HEK293 (cell line): ENCODE measurements around the gene LRCH2.

Experiments
- CTCF ChIA-PET: fragments of 350-600 bp; formaldehyde crosslinking; extraction: SDS; loops from one replicate; lab custom pipeline; 2021; ENCODE audit warnings: antibody characterized with exemption; lab: Yijun Ruan, JAX
- POLR2A ChIA-PET: fragments of 300-600 bp; formaldehyde crosslinking; extraction: SDS; loops from one replicate; lab custom pipeline; 2020; ENCODE audit warnings: antibody characterized with exemption, inconsistent platforms; lab: Yijun Ruan, JAX
- H3K27ac ChIP-seq: fragments of 200-500 bp; sonication (Bioruptor generic); 2 replicates; pipeline ENCODE4 v1.5.1; 2014; ENCODE audit warnings: low read depth, low read length, control low read depth, inconsistent platforms; ENCODE audit errors: extremely low read depth
- H3K36me3 ChIP-seq, 2 experiments: fragments of 200-500 bp in 1 of 2; sonication (Bioruptor generic) in 1 of 2; 1 replicate in 1 of 2; 2 replicates in 1 of 2; pipeline ENCODE4 v1.5.1; 2014 to 2017; ENCODE audit warnings: inconsistent platforms in 2 of 2, low read length in 2 of 2; ENCODE audit not compliant: control insufficient read depth in 2 of 2, insufficient read depth in 1 of 2
- H3K4me1 ChIP-seq: fragments of 200-500 bp; sonication (Bioruptor generic); 2 replicates; pipeline ENCODE4 v1.5.1; 2014; ENCODE audit warnings: mild to moderate bottlenecking, low read length, inconsistent platforms; ENCODE audit not compliant: control insufficient read depth, insufficient read depth
- H3K4me3 ChIP-seq: 2 replicates; pipeline ENCODE4 v1.5.1; 2011; ENCODE audit warnings: low read depth, mild to moderate bottlenecking, control low read depth, low read length, moderate library complexity
- H3K9me3 ChIP-seq: fragments of 200-500 bp; sonication (Bioruptor generic); 2 replicates; pipeline ENCODE4 v1.5.1; 2014; ENCODE audit warnings: low read depth, low read length, inconsistent platforms; ENCODE audit not compliant: control insufficient read depth, insufficient read depth
- PATZ1 ChIP-seq: fragments of 450-650 bp; formaldehyde crosslinking; IDR thresholded peaks from 2 replicates; pipeline ENCODE4 v1.5.1; 2016; ENCODE audit warnings: missing biosample characterization, missing genetic modification characterization
- PRDM1 ChIP-seq: fragments of 450-650 bp; formaldehyde crosslinking; IDR thresholded peaks from 2 replicates; pipeline ENCODE4; 2016; ENCODE audit warnings: missing biosample characterization, missing genetic modification characterization
- PRDM10 ChIP-seq: fragments of 450-650 bp; formaldehyde crosslinking; IDR thresholded peaks from 2 replicates; pipeline ENCODE4 v1.5.1; 2016; ENCODE audit warnings: missing biosample characterization, missing genetic modification characterization
- SCRT2 ChIP-seq: fragments of 450-650 bp; formaldehyde crosslinking; IDR thresholded peaks from 2 replicates; pipeline ENCODE4 v1.5.1; 2016; ENCODE audit warnings: missing biosample characterization, missing genetic modification characterization
- SP3 ChIP-seq: fragments of 450-650 bp; formaldehyde crosslinking; IDR thresholded peaks from 2 replicates; pipeline ENCODE4 v1.5.1; 2016; ENCODE audit warnings: missing biosample characterization, missing genetic modification characterization
- TRIM28 ChIP-seq: IDR thresholded peaks from 2 replicates; pipeline ENCODE4 v1.6.1; 2011; ENCODE audit warnings: low read length, control low read depth, borderline replicate concordance
- ZFP3 ChIP-seq: fragments of 450-650 bp; formaldehyde crosslinking; IDR thresholded peaks from 2 replicates; pipeline ENCODE4 v1.5.1; 2016; ENCODE audit warnings: low read depth, missing biosample characterization, missing genetic modification characterization
- ZNF112 ChIP-seq: fragments of 450-650 bp; formaldehyde crosslinking; IDR thresholded peaks from 2 replicates; pipeline ENCODE4 v1.5.0; 2017; ENCODE audit warnings: missing biosample characterization, missing genetic modification characterization
- ZNF133 ChIP-seq: fragments of 450-650 bp; formaldehyde crosslinking; IDR thresholded peaks from 2 replicates; pipeline ENCODE4 v1.5.1; 2016; ENCODE audit warnings: missing biosample characterization, missing genetic modification characterization
- ZNF169 ChIP-seq: fragments of 450-650 bp; formaldehyde crosslinking; IDR thresholded peaks from 2 replicates; pipeline ENCODE4 v1.5.1; 2016; ENCODE audit warnings: missing biosample characterization, missing genetic modification characterization
- ZNF202 ChIP-seq: fragments of 450-650 bp; formaldehyde crosslinking; IDR thresholded peaks from 2 replicates; pipeline ENCODE4 v1.5.1; 2016; ENCODE audit warnings: missing biosample characterization, missing genetic modification characterization, borderline replicate concordance
- ZNF221 ChIP-seq: fragments of 450-650 bp; formaldehyde crosslinking; IDR thresholded peaks from 2 replicates; pipeline ENCODE4 v1.5.1; 2017; ENCODE audit warnings: missing biosample characterization, missing genetic modification characterization, borderline replicate concordance
- ZNF26 ChIP-seq: fragments of 450-650 bp; formaldehyde crosslinking; IDR thresholded peaks from 2 replicates; pipeline ENCODE4 v1.5.1; 2016; ENCODE audit warnings: missing biosample characterization, missing genetic modification characterization
- ZNF266 ChIP-seq: fragments of 450-650 bp; formaldehyde crosslinking; IDR thresholded peaks from 2 replicates; pipeline ENCODE4 v1.5.1; 2016; ENCODE audit warnings: missing biosample characterization, missing genetic modification characterization, low read depth
- ZNF324 ChIP-seq: fragments of 450-650 bp; formaldehyde crosslinking; IDR thresholded peaks from 2 replicates; pipeline ENCODE4 v1.5.1; 2016; ENCODE audit warnings: missing biosample characterization, missing genetic modification characterization
- ZNF37A ChIP-seq: fragments of 450-650 bp; IDR thresholded peaks from 2 replicates; pipeline ENCODE4 v1.5.1; 2018; ENCODE audit warnings: missing biosample characterization, missing genetic modification characterization
- ZNF423 ChIP-seq: fragments of 450-650 bp; formaldehyde crosslinking; IDR thresholded peaks from 2 replicates; pipeline ENCODE4 v1.5.1; 2016; ENCODE audit warnings: missing biosample characterization, missing genetic modification characterization
- ZNF433 ChIP-seq: fragments of 450-650 bp; formaldehyde crosslinking; IDR thresholded peaks from 2 replicates; pipeline ENCODE4 v1.5.1; 2016; ENCODE audit warnings: missing biosample characterization, missing genetic modification characterization, low read depth
- ZNF510 ChIP-seq: fragments of 450-650 bp; formaldehyde crosslinking; IDR thresholded peaks from 2 replicates; pipeline ENCODE4 v1.5.1; 2018; ENCODE audit warnings: mild to moderate bottlenecking, missing genetic modification characterization, missing biosample characterization; ENCODE audit not compliant: insufficient replicate concordance
- ZNF549 ChIP-seq: fragments of 450-650 bp; IDR thresholded peaks from 2 replicates; pipeline ENCODE4 v1.5.1; 2018; ENCODE audit warnings: missing biosample characterization, missing genetic modification characterization, mild to moderate bottlenecking, inconsistent platforms, moderate library complexity
- ZNF571 ChIP-seq: fragments of 450-650 bp; formaldehyde crosslinking; IDR thresholded peaks from 2 replicates; pipeline ENCODE4 v1.5.0; 2017; ENCODE audit warnings: missing biosample characterization, missing genetic modification characterization
- ZNF623 ChIP-seq: fragments of 450-650 bp; formaldehyde crosslinking; IDR thresholded peaks from 2 replicates; pipeline ENCODE4 v1.5.1; 2016; ENCODE audit warnings: missing biosample characterization, missing genetic modification characterization
- ZNF626 ChIP-seq: fragments of 450-650 bp; sonication (Bioruptor Pico); formaldehyde crosslinking; IDR thresholded peaks from 2 replicates; pipeline ENCODE4 v1.5.1; 2018; ENCODE audit warnings: missing biosample characterization, missing genetic modification characterization, inconsistent platforms
- ZNF707 ChIP-seq: fragments of 450-650 bp; formaldehyde crosslinking; IDR thresholded peaks from 2 replicates; pipeline ENCODE4 v1.5.1; 2016; ENCODE audit warnings: missing biosample characterization, missing genetic modification characterization
- TF ChIP-seq, protein P1 (sequence below): fragments of 450-650 bp; formaldehyde crosslinking; IDR thresholded peaks from 2 replicates; pipeline ENCODE4 v1.5.1; 2016; ENCODE audit warnings: missing biosample characterization, missing genetic modification characterization, low read depth

The LRCH2 gene, protein sequence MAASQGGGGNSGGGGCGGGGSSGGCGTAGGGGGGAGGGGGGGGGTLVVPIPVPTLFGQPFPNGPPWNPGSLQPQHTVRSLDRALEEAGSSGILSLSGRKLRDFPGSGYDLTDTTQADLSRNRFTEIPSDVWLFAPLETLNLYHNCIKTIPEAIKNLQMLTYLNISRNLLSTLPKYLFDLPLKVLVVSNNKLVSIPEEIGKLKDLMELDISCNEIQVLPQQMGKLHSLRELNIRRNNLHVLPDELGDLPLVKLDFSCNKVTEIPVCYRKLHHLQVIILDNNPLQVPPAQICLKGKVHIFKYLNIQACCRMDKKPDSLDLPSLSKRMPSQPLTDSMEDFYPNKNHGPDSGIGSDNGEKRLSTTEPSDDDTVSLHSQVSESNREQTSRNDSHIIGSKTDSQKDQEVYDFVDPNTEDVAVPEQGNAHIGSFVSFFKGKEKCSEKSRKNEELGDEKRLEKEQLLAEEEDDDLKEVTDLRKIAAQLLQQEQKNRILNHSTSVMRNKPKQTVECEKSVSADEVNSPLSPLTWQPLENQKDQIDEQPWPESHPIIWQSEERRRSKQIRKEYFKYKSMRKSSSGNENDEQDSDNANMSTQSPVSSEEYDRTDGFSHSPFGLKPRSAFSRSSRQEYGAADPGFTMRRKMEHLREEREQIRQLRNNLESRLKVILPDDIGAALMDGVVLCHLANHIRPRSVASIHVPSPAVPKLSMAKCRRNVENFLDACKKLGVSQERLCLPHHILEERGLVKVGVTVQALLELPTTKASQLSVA

GRCh38 chrX:115233497-115234455 lies at the start of gene LRCH2:
TSS of gene LRCH2 (minus strand) at chrX:115234096. CDS start at chrX:115234041, 55 bp downstream.
- ChIA-PET POLR2A (interaction anchor here (0.6 to 0.7 kb wide), 2 partner anchors 26 to 38 kb away, joined by 3 to 4 read pairs; no protein-coding TSS in a partner anchor), CTCF (no interaction called here)
- H3K4me1 ChIP-seq: peaks cover 28% of the 10 kb centered on the region; the same call in 1 of the 2 replicates
- H3K9me3 ChIP-seq: no peaks in the 10 kb centered on the region
- H3K27ac ChIP-seq: peak within 1 kb of the TSS; percentile 80
- peak within 1 kb of the TSS; percentile 54 for H3K4me3 ChIP-seq
- no peaks in the 10 kb centered on the region for H3K36me3 ChIP-seq
- TF ChIP-seq TRIM28 (no peak), ZNF423 (no peak), PATZ1 (tag by site-specific recombination) (peak; percentile 54), ZNF707 (tag by site-specific recombination) (no peak), SP3 (tag by site-specific recombination) (0 out of 2 replicates have a peak, but pooled peaks have one; percentile 27), ZNF26 (tag by site-specific recombination) (no peak), PRDM10 (peak; percentile 53; the same call in 1 of the 2 replicates), ZFP3 (tag by site-specific recombination) (no peak), ZNF133 (no peak), ZNF37A (tag by site-specific recombination) (no peak), SCRT2 (tag by site-specific recombination) (no peak), ZNF510 (tag by site-specific recombination) (no peak), ZNF221 (tag by site-specific recombination) (no peak), ZNF266 (tag by site-specific recombination) (no peak), ZNF324 (no peak), ZNF169 (tag by site-specific recombination) (no peak), ZNF623 (no peak), ZNF549 (tag by site-specific recombination) (no peak), ZNF112 (tag by site-specific recombination) (no peak), ZNF433 (tag by site-specific recombination) (no peak), PRDM1 (tag by site-specific recombination) (no peak), ZNF571 (tag by site-specific recombination) (no peak), ZNF202 (no peak), ZNF626 (tag by site-specific recombination) (no peak)
- TF ChIP-seq, protein P1, sequence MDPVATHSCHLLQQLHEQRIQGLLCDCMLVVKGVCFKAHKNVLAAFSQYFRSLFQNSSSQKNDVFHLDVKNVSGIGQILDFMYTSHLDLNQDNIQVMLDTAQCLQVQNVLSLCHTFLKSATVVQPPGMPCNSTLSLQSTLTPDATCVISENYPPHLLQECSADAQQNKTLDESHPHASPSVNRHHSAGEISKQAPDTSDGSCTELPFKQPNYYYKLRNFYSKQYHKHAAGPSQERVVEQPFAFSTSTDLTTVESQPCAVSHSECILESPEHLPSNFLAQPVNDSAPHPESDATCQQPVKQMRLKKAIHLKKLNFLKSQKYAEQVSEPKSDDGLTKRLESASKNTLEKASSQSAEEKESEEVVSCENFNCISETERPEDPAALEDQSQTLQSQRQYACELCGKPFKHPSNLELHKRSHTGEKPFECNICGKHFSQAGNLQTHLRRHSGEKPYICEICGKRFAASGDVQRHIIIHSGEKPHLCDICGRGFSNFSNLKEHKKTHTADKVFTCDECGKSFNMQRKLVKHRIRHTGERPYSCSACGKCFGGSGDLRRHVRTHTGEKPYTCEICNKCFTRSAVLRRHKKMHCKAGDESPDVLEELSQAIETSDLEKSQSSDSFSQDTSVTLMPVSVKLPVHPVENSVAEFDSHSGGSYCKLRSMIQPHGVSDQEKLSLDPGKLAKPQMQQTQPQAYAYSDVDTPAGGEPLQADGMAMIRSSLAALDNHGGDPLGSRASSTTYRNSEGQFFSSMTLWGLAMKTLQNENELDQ (tag by site-specific recombination): no peak
